Tibial nerve (tissue), 4 donors: ENCODE measurements around the gene TMSB10. TPM values are rescaled to one million over a fixed set of nuclear protein-coding genes. Genes with fewer than 3 reads are reported as not detected.
"Not testable (repeated sequence)": the region's sequence is repeated elsewhere in the genome, so short reads cannot be mapped to it uniquely, and the experiment has no call there.

ENCODE experiments used
- DNase-seq, 2 donors: peaks; one replicate each; pipeline ENCODE4 v3.0.0-alpha.2; 2019; ENCODE audit warnings: low spot score in 2 of 2
- H3K27ac ChIP-seq, 4 donors: fragments of 200-600 bp; sonication (generic) in 3 of 4; one replicate each; pipeline ENCODE4 v1.5.1; 2017 to 2019; ENCODE audit warnings: mild to moderate bottlenecking in 1 of 4
- H3K27me3 ChIP-seq, 2 donors: fragments of 200-600 bp; sonication (generic) in 1 of 2; one replicate each; pipeline versions ENCODE4 v1.5.1 to v1.6.0; 2017 to 2019
- H3K36me3 ChIP-seq, 3 donors: fragments of 200-600 bp; sonication (generic); one replicate each; pipeline ENCODE4 v1.5.1; 2018 to 2019
- H3K4me1 ChIP-seq, 4 donors: fragments of 200-600 bp; sonication (generic) in 3 of 4; one replicate each; pipeline ENCODE4 v1.5.1; 2017 to 2019
- H3K4me3 ChIP-seq, 4 donors: fragments of 200-600 bp; sonication (generic) in 3 of 4; one replicate each; pipeline ENCODE4 v1.5.1; 2017 to 2019; ENCODE audit warnings: mild to moderate bottlenecking in 1 of 4, moderate library complexity in 1 of 4
- H3K9me3 ChIP-seq, 4 donors: fragments of 200-600 bp; sonication (generic) in 3 of 4; one replicate each; pipeline ENCODE4 v1.5.1; 2017 to 2019
- EP300 ChIP-seq, 2 donors: sonication (generic); formaldehyde crosslinking; IDR thresholded peaks; one replicate each; pipeline ENCODE4 v1.6.1; 2017; ENCODE audit warnings: antibody characterized with exemption in 2 of 2, mild to moderate bottlenecking in 1 of 2
- POLR2A ChIP-seq, 2 donors: fragments of 450-650 bp; IDR thresholded peaks; one replicate each; pipeline ENCODE4 v1.6.1; 2017; ENCODE audit warnings: antibody characterized with exemption in 2 of 2, mild to moderate bottlenecking in 2 of 2, moderate library complexity in 2 of 2
- WGBS, 2 donors: methylation state at CpG; one replicate each; pipeline ENCODE4 v1.1.5; 2018; 5-methylcytosine and 5-hydroxymethylcytosine counted together
- total RNA-seq, 4 donors: library from RNA; depleted of rRNA; stranded (reverse); fragments of >200 nt; gene quantifications; one replicate each; pipeline ENCODE4 v1.1.0, GENCODE V29; 2016
- TF ChIP-seq, protein P1 (sequence below), 5 experiments: fragments of 200-600 bp in 3 of 5; fragments of 450-650 bp in 2 of 5; sonication (generic) in 3 of 5; IDR thresholded peaks; one replicate each; pipeline ENCODE4 v1.5.1; 2016 to 2019; ENCODE audit warnings: antibody characterized with exemption in 5 of 5, mild to moderate bottlenecking in 3 of 5, moderate library complexity in 2 of 5

The TMSB10 gene
- total RNA-seq, 4 donors from 2014 or later: 5,005 to 6,715 (median 5,816) TPM

- Histone ChIP-seq H3K4me3 (no peak overlapping the region), H3K9me3 (no peaks in the 10 kb centered on the region), H3K4me1 (no peaks in the 10 kb centered on the region), H3K27me3 (no peaks in the 10 kb centered on the region), H3K36me3 (no peaks in the 10 kb centered on the region), H3K27ac (no peak overlapping the region)
- 56 to 59% methylated on average over 3 of the region's 3 CpGs for WGBS, 2 donors
- TF ChIP-seq POLR2A (IDR thresholded peaks at IDR 0.05) (no peak), EP300 (IDR thresholded peaks at IDR 0.05) (no peak)
- TF ChIP-seq, protein P1, sequence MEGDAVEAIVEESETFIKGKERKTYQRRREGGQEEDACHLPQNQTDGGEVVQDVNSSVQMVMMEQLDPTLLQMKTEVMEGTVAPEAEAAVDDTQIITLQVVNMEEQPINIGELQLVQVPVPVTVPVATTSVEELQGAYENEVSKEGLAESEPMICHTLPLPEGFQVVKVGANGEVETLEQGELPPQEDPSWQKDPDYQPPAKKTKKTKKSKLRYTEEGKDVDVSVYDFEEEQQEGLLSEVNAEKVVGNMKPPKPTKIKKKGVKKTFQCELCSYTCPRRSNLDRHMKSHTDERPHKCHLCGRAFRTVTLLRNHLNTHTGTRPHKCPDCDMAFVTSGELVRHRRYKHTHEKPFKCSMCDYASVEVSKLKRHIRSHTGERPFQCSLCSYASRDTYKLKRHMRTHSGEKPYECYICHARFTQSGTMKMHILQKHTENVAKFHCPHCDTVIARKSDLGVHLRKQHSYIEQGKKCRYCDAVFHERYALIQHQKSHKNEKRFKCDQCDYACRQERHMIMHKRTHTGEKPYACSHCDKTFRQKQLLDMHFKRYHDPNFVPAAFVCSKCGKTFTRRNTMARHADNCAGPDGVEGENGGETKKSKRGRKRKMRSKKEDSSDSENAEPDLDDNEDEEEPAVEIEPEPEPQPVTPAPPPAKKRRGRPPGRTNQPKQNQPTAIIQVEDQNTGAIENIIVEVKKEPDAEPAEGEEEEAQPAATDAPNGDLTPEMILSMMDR (IDR thresholded peaks at IDR 0.05): no peak
- DNase-seq: no peak
Observed at GRCh38 chr2:84858937-84859336, 46.5 kb upstream of the TMSB10 start.

- no peak overlapping the region for H3K27ac ChIP-seq
- no peak for TF ChIP-seq POLR2A (IDR thresholded peaks at IDR 0.05)
- TF ChIP-seq, protein P1 (IDR thresholded peaks at IDR 0.05): no peak
- no peak for TF ChIP-seq EP300 (IDR thresholded peaks at IDR 0.05)
- no peaks in the 10 kb centered on the region for H3K9me3 ChIP-seq
- 56 to 67% methylated on average over 6 of the region's 6 CpGs for WGBS, 2 donors
- H3K27me3 ChIP-seq: no peaks in the 10 kb centered on the region
- H3K4me1 ChIP-seq: no peaks in the 10 kb centered on the region
- no peak for DNase-seq
- no peaks in the 10 kb centered on the region for H3K36me3 ChIP-seq
- no peak overlapping the region for H3K4me3 ChIP-seq
Observed at GRCh38 chr2:84861539-84861938, 43.9 kb upstream of the TMSB10 start.

GRCh38 chr2:84862006-84862405 lies 43.5 kb upstream of the TMSB10 start:
- H3K36me3 ChIP-seq: no peaks in the 10 kb centered on the region
- 79 to 85% methylated on average over 6 of the region's 6 CpGs for WGBS, 2 donors
- H3K9me3 ChIP-seq: no peaks in the 10 kb centered on the region
- no peak for TF ChIP-seq POLR2A (IDR thresholded peaks at IDR 0.05)
- TF ChIP-seq, protein P1 (IDR thresholded peaks at IDR 0.05): no peak
- no peak for TF ChIP-seq EP300 (IDR thresholded peaks at IDR 0.05)
- no peaks in the 10 kb centered on the region for H3K27me3 ChIP-seq
- no peaks in the 10 kb centered on the region for H3K4me1 ChIP-seq
- no peak for DNase-seq
- no peak overlapping the region for H3K27ac ChIP-seq
- H3K4me3 ChIP-seq: no peak overlapping the region

- no peak for DNase-seq
- Histone ChIP-seq H3K4me1 (no peaks in the 10 kb centered on the region), H3K4me3 (no peak overlapping the region), H3K36me3 (no peaks in the 10 kb centered on the region), H3K9me3 (no peaks in the 10 kb centered on the region), H3K27me3 (no peaks in the 10 kb centered on the region), H3K27ac (no peak overlapping the region)
- TF ChIP-seq POLR2A (IDR thresholded peaks at IDR 0.05) (no peak), EP300 (IDR thresholded peaks at IDR 0.05) (no peak)
- TF ChIP-seq, protein P1 (IDR thresholded peaks at IDR 0.05): peak in 2 of 5 experiments; percentile 15 to 19
- WGBS, 2 donors: 68 to 71% methylated on average over 6 of the region's 6 CpGs
Observed at GRCh38 chr2:84865181-84865783, 40.2 kb upstream of the TMSB10 start.

DNA sequence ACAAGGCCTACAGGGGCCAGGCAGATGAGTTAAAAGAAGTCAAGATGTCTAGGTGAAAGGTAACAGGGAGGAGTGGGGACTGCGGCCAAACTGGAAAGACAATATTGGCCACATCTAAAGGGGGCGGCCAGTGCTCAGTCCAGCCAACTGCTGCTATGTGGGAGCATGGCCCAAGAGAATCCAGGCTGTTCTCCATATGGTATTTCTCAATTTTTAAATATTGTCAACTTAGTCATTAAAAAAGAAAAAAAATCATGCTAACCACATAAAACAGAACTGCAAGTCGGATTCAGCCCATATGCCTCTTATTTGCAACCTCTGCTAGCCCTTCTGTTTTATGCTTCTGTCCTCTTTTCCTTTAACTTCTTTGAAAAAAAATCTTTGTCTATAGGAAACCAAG lies 39.3 kb upstream of the TMSB10 start:
- no peaks in the 10 kb centered on the region for H3K36me3 ChIP-seq
- H3K27me3 ChIP-seq: no peaks in the 10 kb centered on the region
- H3K27ac ChIP-seq: no peak overlapping the region
- no peak overlapping the region for H3K4me3 ChIP-seq
- DNase-seq: no peak
- H3K4me1 ChIP-seq: no peaks in the 10 kb centered on the region
- WGBS, 2 donors: 78 to 79% methylated on average over 3 of the region's 3 CpGs
- H3K9me3 ChIP-seq: no peaks in the 10 kb centered on the region
- TF ChIP-seq EP300 (IDR thresholded peaks at IDR 0.05): no peak
- TF ChIP-seq, protein P1 (IDR thresholded peaks at IDR 0.05): no peak
- no peak for TF ChIP-seq POLR2A (IDR thresholded peaks at IDR 0.05)

- not testable (repeated sequence) for H3K27ac ChIP-seq, H3K4me3 ChIP-seq, H3K27me3 ChIP-seq, H3K4me1 ChIP-seq, DNase-seq, H3K9me3 ChIP-seq, H3K36me3 ChIP-seq
- 96 to 99% methylated on average over 4 of the region's 4 CpGs for WGBS, 2 donors
Observed at GRCh38 chr2:84868327-84868726, 37.1 kb upstream of the TMSB10 start.
